ENCODE measurements around the gene FGF12.

Gene FGF12

GRCh38 chr3:192326656-192327055 is 400.7 kb downstream of the FGF12 start:
- H3K27ac ChIP-seq (ENCODE audit: low read length): no peak overlapping the region
- no peaks in the 10 kb centered on the region for H3K27me3 ChIP-seq (ENCODE audit: low read depth, low read length)
- no peaks in the 10 kb centered on the region for H3K4me1 ChIP-seq (ENCODE audit: control insufficient read depth in 1 of 2, insufficient read depth in 2 of 2, low read length in 2 of 2)
- H3K4me3 ChIP-seq (ENCODE audit: low read depth in 1 of 2, low read length in 2 of 2): no peak overlapping the region
- H3K9me3 ChIP-seq (ENCODE audit: control insufficient read depth in 1 of 2, low read length in 2 of 2): no peaks in the 10 kb centered on the region
- no peaks in the 10 kb centered on the region for H3K36me3 ChIP-seq (ENCODE audit: control insufficient read depth in 1 of 2, insufficient read depth in 2 of 2, low read length in 2 of 2)

- Histone ChIP-seq H3K4me3 (ENCODE audit: low read depth in 1 of 2, low read length in 2 of 2) (no peak overlapping the region), H3K36me3 (ENCODE audit: control insufficient read depth in 1 of 2, insufficient read depth in 2 of 2, low read length in 2 of 2) (no peaks in the 10 kb centered on the region), H3K27ac (ENCODE audit: low read length) (no peak overlapping the region), H3K9me3 (ENCODE audit: control insufficient read depth in 1 of 2, low read length in 2 of 2) (no peaks in the 10 kb centered on the region), H3K27me3 (ENCODE audit: low read depth, low read length) (no peaks in the 10 kb centered on the region), H3K4me1 (ENCODE audit: control insufficient read depth in 1 of 2, insufficient read depth in 2 of 2, low read length in 2 of 2) (no peaks in the 10 kb centered on the region)
These were observed 409.8 kb downstream of the FGF12 start for GRCh38 chr3:192317564-192317963.

- Histone ChIP-seq H3K9me3 (ENCODE audit: control insufficient read depth in 1 of 2, low read length in 2 of 2) (no peaks in the 10 kb centered on the region), H3K27me3 (ENCODE audit: low read depth, low read length) (no peaks in the 10 kb centered on the region), H3K36me3 (ENCODE audit: control insufficient read depth in 1 of 2, insufficient read depth in 2 of 2, low read length in 2 of 2) (no peaks in the 10 kb centered on the region), H3K27ac (ENCODE audit: low read length) (no peak overlapping the region), H3K4me1 (ENCODE audit: control insufficient read depth in 1 of 2, insufficient read depth in 2 of 2, low read length in 2 of 2) (no peaks in the 10 kb centered on the region), H3K4me3 (ENCODE audit: low read depth in 1 of 2, low read length in 2 of 2) (no peak overlapping the region)
These were observed 413.7 kb downstream of the FGF12 start for GRCh38 chr3:192313605-192314004.

- Histone ChIP-seq H3K9me3 (ENCODE audit: control insufficient read depth in 1 of 2, low read length in 2 of 2) (no peaks in the 10 kb centered on the region), H3K27ac (ENCODE audit: low read length) (no peak overlapping the region), H3K4me3 (ENCODE audit: low read depth in 1 of 2, low read length in 2 of 2) (no peak overlapping the region)
These were observed 419.7 kb downstream of the FGF12 start for GRCh38 chr3:192307631-192308030.

GRCh38 chr3:192303235-192303634 is 424.1 kb downstream of the FGF12 start:
- Histone ChIP-seq H3K4me3 (ENCODE audit: low read depth in 1 of 2, low read length in 2 of 2) (no peak overlapping the region), H3K27me3 (ENCODE audit: low read depth, low read length) (no peaks in the 10 kb centered on the region), H3K36me3 (ENCODE audit: control insufficient read depth in 1 of 2, insufficient read depth in 2 of 2, low read length in 2 of 2) (no peaks in the 10 kb centered on the region), H3K9me3 (ENCODE audit: control insufficient read depth in 1 of 2, low read length in 2 of 2) (peaks cover 0 to 2% of the 10 kb centered on the region in 2 donors), H3K27ac (ENCODE audit: low read length) (no peak overlapping the region), H3K4me1 (ENCODE audit: control insufficient read depth in 1 of 2, insufficient read depth in 2 of 2, low read length in 2 of 2) (no peaks in the 10 kb centered on the region)

More at GRCh38 chr3:192307631-192308030, 419.7 kb downstream of the FGF12 start:
- H3K4me1 ChIP-seq (ENCODE audit: control insufficient read depth in 1 of 2, insufficient read depth in 2 of 2, low read length in 2 of 2): no peaks in the 10 kb centered on the region
- no peaks in the 10 kb centered on the region for H3K36me3 ChIP-seq (ENCODE audit: control insufficient read depth in 1 of 2, insufficient read depth in 2 of 2, low read length in 2 of 2)
- H3K27me3 ChIP-seq (ENCODE audit: low read depth, low read length): no peaks in the 10 kb centered on the region

- Histone ChIP-seq H3K9me3 (ENCODE audit: control insufficient read depth in 1 of 2, low read length in 2 of 2) (peaks cover 0 to 2% of the 10 kb centered on the region in 2 donors), H3K4me3 (ENCODE audit: low read depth in 1 of 2, low read length in 2 of 2) (no peak overlapping the region), H3K27ac (ENCODE audit: low read length) (no peak overlapping the region), H3K27me3 (ENCODE audit: low read depth, low read length) (no peaks in the 10 kb centered on the region), H3K36me3 (ENCODE audit: control insufficient read depth in 1 of 2, insufficient read depth in 2 of 2, low read length in 2 of 2) (no peaks in the 10 kb centered on the region), H3K4me1 (ENCODE audit: control insufficient read depth in 1 of 2, insufficient read depth in 2 of 2, low read length in 2 of 2) (no peaks in the 10 kb centered on the region)
These were observed 424.6 kb downstream of the FGF12 start for GRCh38 chr3:192302721-192303120.

GRCh38 chr3:192299921-192300320 is 427.4 kb downstream of the FGF12 start:
- Histone ChIP-seq H3K36me3 (ENCODE audit: control insufficient read depth in 1 of 2, insufficient read depth in 2 of 2, low read length in 2 of 2) (no peaks in the 10 kb centered on the region), H3K27ac (ENCODE audit: low read length) (no peak overlapping the region), H3K4me3 (ENCODE audit: low read depth in 1 of 2, low read length in 2 of 2) (no peak overlapping the region), H3K27me3 (ENCODE audit: low read depth, low read length) (no peaks in the 10 kb centered on the region), H3K9me3 (ENCODE audit: control insufficient read depth in 1 of 2, low read length in 2 of 2) (peaks cover 0 to 2% of the 10 kb centered on the region in 2 donors), H3K4me1 (ENCODE audit: control insufficient read depth in 1 of 2, insufficient read depth in 2 of 2, low read length in 2 of 2) (no peaks in the 10 kb centered on the region)

- Histone ChIP-seq H3K9me3 (ENCODE audit: control insufficient read depth in 1 of 2, low read length in 2 of 2) (peaks cover 0 to 2% of the 10 kb centered on the region in 2 donors), H3K27me3 (ENCODE audit: low read depth, low read length) (no peaks in the 10 kb centered on the region), H3K27ac (ENCODE audit: low read length) (no peak overlapping the region), H3K36me3 (ENCODE audit: control insufficient read depth in 1 of 2, insufficient read depth in 2 of 2, low read length in 2 of 2) (no peaks in the 10 kb centered on the region), H3K4me1 (ENCODE audit: control insufficient read depth in 1 of 2, insufficient read depth in 2 of 2, low read length in 2 of 2) (no peaks in the 10 kb centered on the region), H3K4me3 (ENCODE audit: low read depth in 1 of 2, low read length in 2 of 2) (no peak overlapping the region)
These were observed 430.5 kb downstream of the FGF12 start for GRCh38 chr3:192296845-192297244.

GRCh38 chr3:192284443-192285072 is 442.8 kb downstream of the FGF12 start:
- no peaks in the 10 kb centered on the region for H3K27me3 ChIP-seq (ENCODE audit: low read depth, low read length)
- H3K36me3 ChIP-seq (ENCODE audit: control insufficient read depth in 1 of 2, insufficient read depth in 2 of 2, low read length in 2 of 2): no peaks in the 10 kb centered on the region
- no peaks in the 10 kb centered on the region for H3K4me1 ChIP-seq (ENCODE audit: control insufficient read depth in 1 of 2, insufficient read depth in 2 of 2, low read length in 2 of 2)
- no peaks in the 10 kb centered on the region for H3K9me3 ChIP-seq (ENCODE audit: control insufficient read depth in 1 of 2, low read length in 2 of 2)
- no peak overlapping the region for H3K4me3 ChIP-seq (ENCODE audit: low read depth in 1 of 2, low read length in 2 of 2)
- no peak overlapping the region for H3K27ac ChIP-seq (ENCODE audit: low read length)

GRCh38 chr3:192281207-192281880 is 446.0 kb downstream of the FGF12 start:
- Histone ChIP-seq H3K4me3 (ENCODE audit: low read depth in 1 of 2, low read length in 2 of 2) (no peak overlapping the region), H3K9me3 (ENCODE audit: control insufficient read depth in 1 of 2, low read length in 2 of 2) (no peaks in the 10 kb centered on the region), H3K36me3 (ENCODE audit: control insufficient read depth in 1 of 2, insufficient read depth in 2 of 2, low read length in 2 of 2) (no peaks in the 10 kb centered on the region), H3K4me1 (ENCODE audit: control insufficient read depth in 1 of 2, insufficient read depth in 2 of 2, low read length in 2 of 2) (no peaks in the 10 kb centered on the region), H3K27ac (ENCODE audit: low read length) (no peak overlapping the region), H3K27me3 (ENCODE audit: low read depth, low read length) (no peaks in the 10 kb centered on the region)

GRCh38 chr3:192279664-192280063 is 447.7 kb downstream of the FGF12 start:
- H3K4me1 ChIP-seq (ENCODE audit: control insufficient read depth in 1 of 2, insufficient read depth in 2 of 2, low read length in 2 of 2): no peaks in the 10 kb centered on the region

GRCh38 chr3:192277477-192277876 is 449.9 kb downstream of the FGF12 start:
- Histone ChIP-seq H3K27me3 (ENCODE audit: low read depth, low read length) (no peaks in the 10 kb centered on the region), H3K27ac (ENCODE audit: low read length) (no peak overlapping the region), H3K4me3 (ENCODE audit: low read depth in 1 of 2, low read length in 2 of 2) (no peak overlapping the region), H3K9me3 (ENCODE audit: control insufficient read depth in 1 of 2, low read length in 2 of 2) (no peaks in the 10 kb centered on the region), H3K36me3 (ENCODE audit: control insufficient read depth in 1 of 2, insufficient read depth in 2 of 2, low read length in 2 of 2) (no peaks in the 10 kb centered on the region), H3K4me1 (ENCODE audit: control insufficient read depth in 1 of 2, insufficient read depth in 2 of 2, low read length in 2 of 2) (no peaks in the 10 kb centered on the region)

More at GRCh38 chr3:192279664-192280063, 447.7 kb downstream of the FGF12 start:
- no peaks in the 10 kb centered on the region for H3K9me3 ChIP-seq (ENCODE audit: control insufficient read depth in 1 of 2, low read length in 2 of 2)
- no peak overlapping the region for H3K27ac ChIP-seq (ENCODE audit: low read length)
- no peaks in the 10 kb centered on the region for H3K36me3 ChIP-seq (ENCODE audit: control insufficient read depth in 1 of 2, insufficient read depth in 2 of 2, low read length in 2 of 2)
- no peak overlapping the region for H3K4me3 ChIP-seq (ENCODE audit: low read depth in 1 of 2, low read length in 2 of 2)
- H3K27me3 ChIP-seq (ENCODE audit: low read depth, low read length): no peaks in the 10 kb centered on the region

Measured in muscle layer of duodenum (tissue), 2 donors.